Cardiac muscle cell (in vitro differentiated cells and primary cell): ENCODE results near the gene MAP3K10. TPM values are rescaled to one million over a fixed set of nuclear protein-coding genes. Genes with fewer than 3 reads are reported as not detected.

Experiments used
- DNase-seq, 2 donors: peaks; one replicate each; pipeline versions ENCODE4 v3.0.0 to v3.0.0-alpha.2; 2010 to 2017; ENCODE audit warnings: low read depth in 1 of 2, low spot score in 1 of 2
- H3K27ac ChIP-seq: fragments of 200-600 bp; sonication (generic); 2 replicates; pipeline ENCODE4 v1.5.1; 2016
- H3K27me3 ChIP-seq: fragments of 200-600 bp; sonication (generic); 2 replicates; pipeline ENCODE4 v1.6.0; 2016; ENCODE audit warnings: control low read depth
- H3K36me3 ChIP-seq: fragments of 200-600 bp; sonication (generic); 2 replicates; pipeline ENCODE4 v1.5.1; 2016; ENCODE audit warnings: control low read depth
- H3K4me1 ChIP-seq: fragments of 200-600 bp; sonication (generic); 2 replicates; pipeline ENCODE4 v1.8.1; 2017; ENCODE audit warnings: low read depth, mild to moderate bottlenecking, mixed run types
- H3K4me3 ChIP-seq: fragments of 200-600 bp; sonication (generic); 2 replicates; pipeline ENCODE4 v1.5.1; 2016; ENCODE audit warnings: mild to moderate bottlenecking
- H3K9me3 ChIP-seq: fragments of 200-600 bp; sonication (generic); 2 replicates; pipeline ENCODE4 v1.5.1; 2017; ENCODE audit warnings: low read depth, mild to moderate bottlenecking, control low read depth
- CTCF ChIP-seq: IDR thresholded peaks from 2 replicates; pipeline ENCODE4 v1.5.1; 2012; ENCODE audit warnings: low read depth, mild to moderate bottlenecking, low read length
- polyA plus RNA-seq: library from polyadenylated mRNA; unstranded; fragments of >200 nt; fragmentation: Nextera tagmentation; extraction: Ambion mirVana; gene quantifications from 2 replicates; pipeline ENCODE4 v1.2.1, GENCODE V29; 2016
- total RNA-seq: library from RNA; depleted of rRNA; stranded (reverse); fragments of >200 nt; gene quantifications from 2 replicates; pipeline ENCODE4 v1.2.3, GENCODE V29; 2016

MAP3K10 gene
- total and polyA plus RNA-seq, 2 experiments from 2014 or later, result 10.0 to 30.5 TPM

- DNase-seq, result no peak
- Histone ChIP-seq H3K4me1 (no peaks in the 10 kb centered on the region), H3K9me3 (no peaks in the 10 kb centered on the region), H3K27ac (no peak overlapping the region), H3K4me3 (no peak overlapping the region), H3K36me3 (peaks cover 25% of the 10 kb centered on the region), H3K27me3 (no peaks in the 10 kb centered on the region)
- no peak for TF ChIP-seq CTCF
Observed at GRCh38 chr19:40242480-40242879, 51.3 kb downstream of the MAP3K10 start.

GRCh38 chr19:40243181-40243580 is 52.0 kb downstream of the MAP3K10 start:
- Histone ChIP-seq H3K9me3 (no peaks in the 10 kb centered on the region), H3K27me3 (no peaks in the 10 kb centered on the region), H3K4me1 (no peaks in the 10 kb centered on the region), H3K27ac (no peak overlapping the region), H3K36me3 (peaks cover 25% of the 10 kb centered on the region), H3K4me3 (no peak overlapping the region)
- DNase-seq, result no peak
- TF ChIP-seq CTCF, result no peak

GRCh38 chr19:40244579-40245317 is 53.5 kb downstream of the MAP3K10 start:
- DNase-seq, result no peak
- peaks cover 16% of the 10 kb centered on the region for H3K36me3 ChIP-seq
- H3K27me3 ChIP-seq, result no peaks in the 10 kb centered on the region
- no peak overlapping the region for H3K4me3 ChIP-seq
- H3K9me3 ChIP-seq, result no peaks in the 10 kb centered on the region
- H3K4me1 ChIP-seq, result no peaks in the 10 kb centered on the region
- no peak overlapping the region for H3K27ac ChIP-seq
- no peak for TF ChIP-seq CTCF

- no peaks in the 10 kb centered on the region for H3K27me3 ChIP-seq
- peaks cover 8% of the 10 kb centered on the region for H3K36me3 ChIP-seq
- H3K4me1 ChIP-seq, result no peaks in the 10 kb centered on the region
- no peak for TF ChIP-seq CTCF
- no peaks in the 10 kb centered on the region for H3K9me3 ChIP-seq
- H3K27ac ChIP-seq, result no peak overlapping the region
- no peak for DNase-seq
- no peak overlapping the region for H3K4me3 ChIP-seq
Observed at GRCh38 chr19:40245506-40246128, 54.4 kb downstream of the MAP3K10 start.

- H3K9me3 ChIP-seq, result no peaks in the 10 kb centered on the region
- no peaks in the 10 kb centered on the region for H3K27me3 ChIP-seq
- no peaks in the 10 kb centered on the region for H3K4me1 ChIP-seq
- H3K36me3 ChIP-seq, result peaks cover 2% of the 10 kb centered on the region
- no peak for TF ChIP-seq CTCF
- no peak overlapping the region for H3K4me3 ChIP-seq
- DNase-seq, result no peak
- peak overlapping the region; percentile 48 for H3K27ac ChIP-seq
Observed at GRCh38 chr19:40246292-40247073, 55.3 kb downstream of the MAP3K10 start.
